Mesodermal cell (in vitro differentiated cells): ENCODE results near the gene CHAF1A.

ENCODE experiments used
- H3K27ac ChIP-seq: 2 replicates; pipeline ENCODE4 v1.7.0; 2013; ENCODE audit warnings: mild to moderate bottlenecking, low read depth, low read length, moderate library complexity; ENCODE audit not compliant: severe bottlenecking
- H3K36me3 ChIP-seq: 2 replicates; pipeline ENCODE4 v1.7.1; 2013; ENCODE audit warnings: mild to moderate bottlenecking, low read length, moderate library complexity; ENCODE audit not compliant: control insufficient read depth, insufficient read depth
- H3K4me1 ChIP-seq: one replicate; pipeline ENCODE4 v1.7.1; 2013; ENCODE audit warnings: mild to moderate bottlenecking, low read length; ENCODE audit not compliant: insufficient read depth, control insufficient read depth, poor library complexity, severe bottlenecking
- H3K4me3 ChIP-seq: 2 replicates; pipeline ENCODE4 v1.7.0; 2013; ENCODE audit warnings: low read length, control low read depth, mild to moderate bottlenecking; ENCODE audit not compliant: insufficient read depth, poor library complexity, severe bottlenecking; ENCODE audit errors: extremely low read depth
- H3K9me3 ChIP-seq: 2 replicates; pipeline ENCODE4 v1.7.1; 2013; ENCODE audit warnings: mild to moderate bottlenecking, low read length, moderate library complexity; ENCODE audit not compliant: control insufficient read depth
- WGBS, 2 experiments: methylation state at CpG; one replicate each; pipeline ENCODE4 v1.1.5; 2013; ENCODE audit warnings: missing lambda C conversion rate in 2 of 2; ENCODE audit not compliant: insufficient coverage in 2 of 2; 5-methylcytosine and 5-hydroxymethylcytosine counted together

The CHAF1A gene

DNA sequence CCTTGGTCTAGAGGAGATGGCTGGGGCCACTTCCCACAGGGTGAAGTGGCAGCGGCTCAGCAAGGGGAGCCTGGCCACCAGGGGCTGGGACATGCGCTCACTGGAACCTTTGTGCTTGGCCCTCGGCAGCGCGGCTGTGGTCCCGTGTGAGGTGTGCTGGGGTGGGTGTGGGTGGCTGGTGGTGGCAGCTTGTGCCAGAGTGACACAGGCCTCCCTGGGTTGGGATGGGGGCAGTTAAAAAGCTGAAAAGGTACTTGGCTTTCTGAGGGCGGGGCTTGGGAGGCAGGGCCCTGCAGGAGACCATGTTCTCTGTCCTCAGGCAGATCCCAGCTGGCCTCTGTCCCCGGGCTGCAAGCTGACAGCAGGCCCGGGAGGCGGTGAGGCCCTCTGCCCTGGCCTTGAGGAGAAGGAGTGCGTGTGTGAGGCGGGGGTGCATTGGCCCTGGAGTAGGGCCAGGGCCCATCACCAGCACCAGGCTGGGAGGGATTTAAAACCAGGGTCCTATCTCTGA is 41.7 kb upstream of the CHAF1A start:
- Histone ChIP-seq H3K4me1 (no peaks in the 10 kb centered on the region), H3K4me3 (no peak overlapping the region), H3K9me3 (no peaks in the 10 kb centered on the region), H3K27ac (no peak overlapping the region), H3K36me3 (peaks cover 68% of the 10 kb centered on the region)
- WGBS, 2 experiments: 79 to 80% methylated on average over 11 of the region's 12 CpGs

DNA sequence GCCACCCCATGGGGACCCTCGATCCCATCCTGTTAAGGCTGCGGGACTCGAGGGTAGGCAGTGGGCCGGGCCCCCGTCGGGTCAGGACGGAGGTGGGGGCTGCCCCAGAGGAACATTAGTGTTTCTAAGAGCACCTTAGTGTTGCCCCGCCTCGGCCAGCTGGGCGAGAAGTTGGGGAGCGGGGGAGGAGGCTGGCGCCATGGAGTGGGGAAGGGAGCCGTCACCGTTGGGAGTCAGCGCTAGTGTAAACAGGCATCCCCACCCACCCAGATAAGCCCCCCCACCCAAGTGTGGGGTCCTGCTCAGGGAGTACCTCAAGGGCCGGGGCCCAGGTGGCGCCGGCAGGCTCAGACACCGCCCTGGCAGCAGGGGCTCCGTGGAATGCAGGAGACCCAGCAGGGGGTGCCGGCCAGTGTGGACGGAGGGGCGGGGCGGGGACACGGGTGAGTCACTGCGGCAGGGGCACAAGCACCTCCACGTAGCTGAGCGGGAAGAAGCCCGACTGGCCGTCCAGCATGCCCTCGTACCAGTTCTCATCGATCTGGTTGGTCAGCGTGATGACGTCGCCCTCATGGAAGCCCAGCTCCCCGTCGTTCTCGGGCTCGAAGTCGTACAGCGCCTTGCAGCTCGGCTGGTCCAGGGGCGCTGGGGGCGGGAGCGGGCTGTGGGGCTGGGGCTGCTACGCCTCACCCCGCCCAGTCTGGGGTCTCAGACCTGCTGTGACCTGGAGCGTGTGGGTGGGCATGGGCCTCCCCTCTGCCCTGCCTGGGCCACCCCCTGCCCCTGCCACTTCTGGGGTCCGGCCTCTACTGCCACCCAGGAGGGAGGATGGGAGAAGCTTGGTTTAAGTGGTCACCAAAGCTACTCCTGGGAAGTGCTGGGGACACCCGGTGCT is 41.0 kb upstream of the CHAF1A start:
- Histone ChIP-seq H3K36me3 (peaks cover 69% of the 10 kb centered on the region), H3K4me1 (no peaks in the 10 kb centered on the region), H3K27ac (no peak overlapping the region), H3K9me3 (no peaks in the 10 kb centered on the region), H3K4me3 (no peak overlapping the region)
- WGBS, 2 experiments: 88 to 90% methylated on average over 26 to 47 of the region's 50 CpGs

DNA sequence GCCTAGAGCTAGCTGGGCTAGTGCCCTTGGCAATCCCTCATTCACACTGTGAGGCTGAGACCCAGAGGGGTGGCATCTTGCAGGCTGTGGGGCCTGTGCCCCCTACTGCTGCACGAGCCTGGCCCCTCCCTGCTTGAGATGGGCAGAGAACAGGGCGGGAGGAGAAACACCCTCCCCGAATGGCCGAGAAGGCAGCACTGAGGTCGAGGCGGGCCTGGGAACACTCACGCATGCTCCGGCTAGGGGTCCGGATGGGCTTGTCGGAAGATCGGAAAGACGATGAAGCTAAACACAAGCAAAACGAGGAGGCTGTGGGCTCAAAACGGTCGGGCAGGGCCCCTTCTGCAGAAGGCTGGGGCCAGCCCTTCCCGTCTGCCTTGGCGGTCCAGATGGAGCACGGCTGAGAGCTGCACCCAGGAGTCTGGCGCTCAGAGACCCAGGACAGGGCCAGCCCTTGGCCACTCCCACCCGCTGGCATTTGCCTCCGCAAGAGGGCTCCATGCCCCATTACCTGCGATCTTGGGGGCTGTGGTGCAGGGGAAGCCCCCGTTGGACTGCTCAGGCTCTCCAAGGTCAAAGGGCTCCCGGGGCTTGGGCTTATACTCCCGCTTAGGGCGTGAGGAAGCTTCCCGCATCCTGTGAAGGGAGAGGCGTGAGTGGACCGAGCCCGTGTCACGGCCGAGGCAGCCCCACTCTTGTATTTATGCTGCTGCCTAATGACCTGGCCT is 40.2 kb upstream of the CHAF1A start:
- Histone ChIP-seq H3K27ac (peak overlapping the region; percentile 23), H3K4me3 (no peak overlapping the region), H3K4me1 (no peaks in the 10 kb centered on the region), H3K36me3 (peaks cover 62% of the 10 kb centered on the region), H3K9me3 (no peaks in the 10 kb centered on the region)
- 92 to 93% methylated on average over 27 to 31 of the region's 32 CpGs for WGBS, 2 experiments

GRCh38 chr19:4362831-4363545 is 39.5 kb upstream of the CHAF1A start:
- 92% methylated on average over 17 to 20 of the region's 22 CpGs for WGBS, 2 experiments
- H3K27ac ChIP-seq: peak overlapping the region; percentile 23
- H3K9me3 ChIP-seq: no peaks in the 10 kb centered on the region
- H3K4me1 ChIP-seq: peaks cover 2% of the 10 kb centered on the region
- peaks cover 67% of the 10 kb centered on the region for H3K36me3 ChIP-seq
- no peak overlapping the region for H3K4me3 ChIP-seq

DNA sequence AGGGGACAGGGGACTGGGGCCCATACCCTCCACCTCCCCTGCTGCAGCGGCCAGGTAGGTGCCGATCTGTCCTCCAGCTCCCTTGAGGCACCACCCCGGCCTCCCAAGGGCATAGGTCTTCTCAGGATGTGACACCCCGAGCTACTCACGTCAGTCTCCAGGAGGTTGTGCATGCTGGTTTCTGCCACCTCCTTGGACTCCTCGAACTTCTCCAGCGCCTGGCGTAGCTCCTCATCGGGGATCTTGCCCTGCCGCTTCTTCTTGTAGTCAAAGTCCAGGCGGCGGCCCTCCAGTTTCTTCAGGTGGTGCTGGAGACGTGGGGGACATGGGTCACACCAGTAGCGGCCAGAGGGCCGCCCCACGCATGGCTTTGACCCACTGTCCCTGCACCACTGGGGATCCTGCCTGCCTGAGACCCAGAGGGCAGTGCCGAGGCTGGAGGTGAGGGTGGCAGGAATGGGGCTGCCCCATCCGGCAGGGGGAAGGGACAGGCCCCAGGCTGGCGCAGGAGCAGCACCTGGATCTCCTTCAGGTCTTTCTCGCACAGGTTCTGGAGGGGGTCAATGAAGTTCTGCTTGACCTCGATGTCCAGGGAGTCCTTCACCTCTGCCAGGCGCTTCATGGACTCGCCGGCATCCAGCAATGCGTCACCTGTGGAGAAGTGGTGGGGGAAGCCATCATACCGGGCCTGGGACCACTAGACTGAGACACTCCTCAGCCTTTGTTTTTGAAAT is 38.7 kb upstream of the CHAF1A start:
- Histone ChIP-seq H3K36me3 (peaks cover 65% of the 10 kb centered on the region), H3K4me1 (peaks cover 10% of the 10 kb centered on the region), H3K4me3 (no peak overlapping the region), H3K9me3 (no peaks in the 10 kb centered on the region), H3K27ac (no peak overlapping the region)
- 96 to 97% methylated on average over 24 to 26 of the region's 26 CpGs for whole genome bisulfite sequencing, 2 experiments

DNA sequence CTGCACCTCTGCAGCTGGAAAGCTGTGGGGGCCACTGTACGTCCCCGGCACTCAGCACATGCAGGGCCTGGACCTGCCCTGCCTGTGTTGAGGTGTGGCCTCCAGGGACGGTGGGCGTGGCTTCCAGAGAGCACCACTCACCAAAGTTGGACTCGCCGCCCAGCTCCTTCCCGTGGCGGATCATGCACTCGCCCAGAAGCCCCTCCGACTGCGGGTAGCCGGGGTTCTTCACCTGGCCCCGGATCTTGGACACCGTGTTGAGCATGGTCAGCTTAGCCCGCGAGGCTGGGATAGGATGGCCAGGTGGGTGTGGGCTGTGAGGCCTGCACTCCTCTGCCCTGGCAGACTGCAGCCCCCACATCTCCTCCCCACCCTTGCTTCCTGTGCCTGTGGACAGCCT is 37.1 kb upstream of the CHAF1A start:
- Histone ChIP-seq H3K4me1 (peaks cover 25% of the 10 kb centered on the region), H3K27ac (no peak overlapping the region), H3K9me3 (no peaks in the 10 kb centered on the region), H3K36me3 (peaks cover 49% of the 10 kb centered on the region), H3K4me3 (no peak overlapping the region)
- 93 to 98% methylated on average over 10 to 16 of the region's 16 CpGs for WGBS, 2 experiments

DNA sequence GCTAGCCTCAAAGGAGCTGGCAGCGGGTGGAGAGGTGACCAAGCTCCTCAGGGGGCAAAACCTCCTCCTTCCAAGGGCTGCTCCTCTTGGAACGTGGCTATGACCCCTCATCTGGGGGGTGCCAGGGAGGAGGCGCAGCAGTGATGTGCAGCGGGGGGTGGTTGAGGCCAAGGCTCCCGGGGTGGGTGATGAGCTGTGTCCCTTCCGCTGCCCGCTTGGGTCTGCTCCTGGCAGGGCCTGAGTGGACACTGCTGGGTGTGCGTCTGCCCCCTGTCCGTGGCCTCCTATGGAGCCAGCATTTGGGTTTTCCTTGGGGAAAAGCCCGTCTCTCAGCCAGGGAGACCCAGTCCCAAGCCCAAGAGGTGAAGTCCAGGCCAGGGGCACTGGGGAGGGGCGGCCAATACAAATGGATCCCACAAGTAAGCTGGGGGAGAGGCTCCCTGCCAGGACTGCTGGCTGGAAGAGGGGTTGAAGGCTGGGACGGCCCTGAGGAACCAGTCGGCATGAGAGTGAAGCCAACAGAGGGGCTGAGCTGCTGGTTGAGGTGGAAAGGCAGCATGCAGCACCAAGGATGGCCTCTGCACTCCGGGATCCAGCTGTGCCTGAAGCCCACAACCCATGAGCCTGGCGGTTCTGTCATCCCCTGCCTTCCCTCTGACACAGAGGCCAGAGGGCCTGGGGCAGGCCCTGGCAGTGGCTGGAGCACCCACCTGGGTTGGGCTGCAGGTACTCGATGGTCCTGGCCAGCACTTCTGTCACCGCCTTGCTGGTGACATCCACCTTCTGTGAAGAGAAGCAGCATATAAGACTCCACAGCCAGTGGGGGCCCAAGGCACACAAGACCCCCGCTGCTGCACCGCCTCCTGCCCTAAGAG is 36.4 kb upstream of the CHAF1A start:
- peaks cover 25% of the 10 kb centered on the region for H3K4me1 ChIP-seq
- H3K9me3 ChIP-seq: no peaks in the 10 kb centered on the region
- 94 to 100% methylated on average over 14 to 18 of the region's 19 CpGs for WGBS, 2 experiments
- H3K36me3 ChIP-seq: peaks cover 44% of the 10 kb centered on the region
- H3K4me3 ChIP-seq: no peak overlapping the region
- H3K27ac ChIP-seq: no peak overlapping the region

- Histone ChIP-seq H3K27ac (no peak overlapping the region), H3K4me1 (peaks cover 25% of the 10 kb centered on the region), H3K9me3 (no peaks in the 10 kb centered on the region), H3K4me3 (no peak overlapping the region), H3K36me3 (peaks cover 37% of the 10 kb centered on the region)
- WGBS, 2 experiments: 95 to 98% methylated on average over 7 of the region's 16 CpGs
These were observed 35.6 kb upstream of the CHAF1A start for GRCh38 chr19:4366666-4367335.

DNA sequence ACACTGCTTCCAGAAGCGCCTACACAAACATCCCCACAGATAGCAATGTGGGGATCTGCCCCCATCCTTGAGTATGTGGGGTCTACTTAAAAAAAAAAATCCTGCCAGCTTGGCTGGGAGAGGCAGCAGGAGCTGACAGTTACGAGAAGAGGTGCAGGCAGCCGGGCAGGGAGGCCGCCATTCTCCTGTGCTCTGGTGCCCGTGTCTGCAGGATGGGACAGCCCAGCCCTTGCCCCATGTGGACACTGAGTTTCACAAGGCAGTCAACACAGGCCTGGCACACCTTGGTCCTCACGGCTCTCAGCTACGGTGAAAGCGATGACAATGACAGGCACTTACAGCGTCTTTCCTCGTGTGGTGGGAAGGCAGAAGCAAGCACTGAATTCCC is 35.1 kb upstream of the CHAF1A start:
- 94 to 95% methylated on average over 9 of the region's 10 CpGs for WGBS, 2 experiments
- Histone ChIP-seq H3K4me3 (no peak overlapping the region), H3K27ac (no peak overlapping the region), H3K9me3 (no peaks in the 10 kb centered on the region), H3K36me3 (peaks cover 31% of the 10 kb centered on the region), H3K4me1 (peaks cover 25% of the 10 kb centered on the region)
